ENCODE measurements around the gene LIPE.

- TF ChIP-seq CTCF (IDR thresholded peaks at IDR 0.05) (no peak), POLR2A (IDR thresholded peaks at IDR 0.05; ENCODE audit: low read depth) (no peak), EP300 (IDR thresholded peaks at IDR 0.05) (no peak), POLR2AphosphoS5 (IDR thresholded peaks at IDR 0.05) (no peak)
Observed at GRCh38 chr19:42411581-42412178, 15.5 kb downstream of the LIPE start.
